Mesendoderm (in vitro differentiated cells): ENCODE results near the gene PAM.

Experiments used
- DNase-seq: peaks from one replicate; pipeline ENCODE4 v3.0.0; 2013
- H2AK5ac ChIP-seq: 2 replicates; pipeline ENCODE4 v1.6.1; 2013; ENCODE audit warnings: low read length, inconsistent platforms
- H2BK120ac ChIP-seq: 2 replicates; pipeline ENCODE4 v1.6.1; 2013; ENCODE audit warnings: low read depth, mild to moderate bottlenecking, low read length, moderate library complexity, mixed read lengths
- H2BK15ac ChIP-seq: replicated peaks from 2 replicates; pipeline ENCODE4 v1.6.1; 2013; ENCODE audit warnings: low read depth, mild to moderate bottlenecking, moderate library complexity
- H2BK5ac ChIP-seq: 2 replicates; pipeline ENCODE4 v1.6.1; 2013; ENCODE audit warnings: low read length, inconsistent platforms
- H3K18ac ChIP-seq: 2 replicates; pipeline ENCODE4 v1.6.1; 2013; ENCODE audit warnings: mild to moderate bottlenecking, low read length, mixed read lengths
- H3K23ac ChIP-seq: one replicate; pipeline ENCODE4 v1.6.1; 2013; ENCODE audit warnings: low read length
- H3K27ac ChIP-seq: 2 replicates; pipeline ENCODE4 v1.5.1; 2013; ENCODE audit warnings: low read depth, mild to moderate bottlenecking, inconsistent platforms, low read length, moderate library complexity
- H3K27me3 ChIP-seq: 2 replicates; pipeline ENCODE4 v1.6.1; 2013; ENCODE audit warnings: low read length, control low read depth, mild to moderate bottlenecking, inconsistent platforms; ENCODE audit not compliant: insufficient read depth, poor library complexity
- H3K36me3 ChIP-seq: 2 replicates; pipeline ENCODE4 v1.6.1; 2013; ENCODE audit warnings: low read length, inconsistent platforms; ENCODE audit not compliant: control insufficient read depth, insufficient read depth
- H3K4ac ChIP-seq: one replicate; pipeline ENCODE4 v1.6.1; 2013; ENCODE audit warnings: low read depth, mild to moderate bottlenecking, low read length, moderate library complexity
- H3K4me1 ChIP-seq: 2 replicates; pipeline ENCODE4 v1.6.1; 2013; ENCODE audit warnings: low read depth, low read length, inconsistent platforms; ENCODE audit not compliant: control insufficient read depth
- H3K4me2 ChIP-seq: 2 replicates; pipeline ENCODE4 v1.6.1; 2013; ENCODE audit warnings: low read length
- H3K4me3 ChIP-seq: 2 replicates; pipeline ENCODE4 v1.5.1; 2013; ENCODE audit warnings: mild to moderate bottlenecking, low read length
- H3K56ac ChIP-seq: one replicate; pipeline ENCODE4 v1.6.1; 2013; ENCODE audit warnings: low read length
- H3K79me1 ChIP-seq: 2 replicates; pipeline ENCODE4 v1.6.1; 2013; ENCODE audit warnings: low read length, inconsistent platforms
- H3K79me2 ChIP-seq: 2 replicates; pipeline ENCODE4 v1.6.1; 2013; ENCODE audit warnings: mild to moderate bottlenecking, low read length; ENCODE audit not compliant: control insufficient read depth, insufficient read depth
- H3K9ac ChIP-seq: 2 replicates; pipeline ENCODE4 v1.6.1; 2013; ENCODE audit warnings: low read length, inconsistent platforms
- H4K5ac ChIP-seq: one replicate; pipeline ENCODE4 v1.6.1; 2013; ENCODE audit warnings: low read length
- H4K8ac ChIP-seq: one replicate; pipeline ENCODE4 v1.6.1; 2013; ENCODE audit warnings: low read depth, mild to moderate bottlenecking, control low read depth, low read length, moderate library complexity
- WGBS: extraction: QIAGEN DNeasy Blood & Tissue Kit; methylation state at CpG from one replicate; pipeline ENCODE4 v1.1.7; 2013; ENCODE audit warnings: low lambda C conversion rate, missing lambda C conversion rate; ENCODE audit not compliant: insufficient coverage; ENCODE audit errors: extremely low coverage; 5-methylcytosine and 5-hydroxymethylcytosine counted together

PAM gene

GRCh38 chr5:102811972-102812371 is 56.9 kb downstream of the PAM start:
- DNase-seq, result no peak
- Histone ChIP-seq H2BK5ac (no peak overlapping the region), H4K5ac (no peak overlapping the region), H3K27ac (no peak overlapping the region), H3K56ac (no peak overlapping the region), H3K4me1 (peaks cover 4% of the 10 kb centered on the region), H3K23ac (no peak overlapping the region), H3K79me2 (no peaks in the 10 kb centered on the region), H4K8ac (no peak overlapping the region), H2AK5ac (no peak overlapping the region), H3K36me3 (no peaks in the 10 kb centered on the region), H3K4me2 (no peak overlapping the region), H3K4ac (no peak overlapping the region), H3K27me3 (no peaks in the 10 kb centered on the region), H3K79me1 (no peaks in the 10 kb centered on the region), H2BK120ac (no peak overlapping the region), H3K4me3 (no peak overlapping the region), H3K18ac (no peak overlapping the region), H3K9ac (no peak overlapping the region), H2BK15ac (no peak overlapping the region)
- no CpG with 5 or more reads among the region's 2 CpGs for WGBS

GRCh38 chr5:102813740-102814139 is 58.6 kb downstream of the PAM start:
- no peaks in the 10 kb centered on the region for H3K79me1 ChIP-seq
- no CpG with 5 or more reads among the region's 1 CpG for WGBS
- H4K8ac ChIP-seq, result no peak overlapping the region
- H2BK120ac ChIP-seq, result no peak overlapping the region
- no peak overlapping the region for H2BK15ac ChIP-seq
- H3K27ac ChIP-seq, result no peak overlapping the region
- no peak overlapping the region for H3K4me2 ChIP-seq
- no peak overlapping the region for H3K56ac ChIP-seq
- DNase-seq, result no peak
- H3K4me3 ChIP-seq, result no peak overlapping the region
- H3K4me1 ChIP-seq, result peaks cover 2% of the 10 kb centered on the region
- no peak overlapping the region for H3K23ac ChIP-seq
- no peak overlapping the region for H4K5ac ChIP-seq
- no peak overlapping the region for H2AK5ac ChIP-seq
- no peaks in the 10 kb centered on the region for H3K79me2 ChIP-seq
- H3K9ac ChIP-seq, result no peak overlapping the region
- no peak overlapping the region for H3K4ac ChIP-seq
- H3K18ac ChIP-seq, result peak overlapping the region; percentile 68
- no peaks in the 10 kb centered on the region for H3K27me3 ChIP-seq
- no peak overlapping the region for H2BK5ac ChIP-seq
- no peaks in the 10 kb centered on the region for H3K36me3 ChIP-seq

- Histone ChIP-seq H3K4ac (no peak overlapping the region), H3K27me3 (no peaks in the 10 kb centered on the region), H3K27ac (no peak overlapping the region), H2BK5ac (no peak overlapping the region), H3K18ac (no peak overlapping the region), H3K4me1 (peaks cover 2% of the 10 kb centered on the region), H3K23ac (no peak overlapping the region), H3K79me1 (no peaks in the 10 kb centered on the region), H3K36me3 (no peaks in the 10 kb centered on the region), H2BK15ac (no peak overlapping the region), H2BK120ac (no peak overlapping the region), H4K8ac (no peak overlapping the region), H2AK5ac (no peak overlapping the region), H3K9ac (no peak overlapping the region), H3K4me2 (no peak overlapping the region), H3K79me2 (no peaks in the 10 kb centered on the region), H4K5ac (no peak overlapping the region), H3K4me3 (no peak overlapping the region), H3K56ac (no peak overlapping the region)
- no peak for DNase-seq
- 100% methylated on average over 1 of the region's 4 CpGs for WGBS
These were observed 60.0 kb downstream of the PAM start for GRCh38 chr5:102815084-102815483.

- Histone ChIP-seq H4K8ac (no peak overlapping the region), H3K4me1 (peaks cover 2% of the 10 kb centered on the region), H3K56ac (no peak overlapping the region), H2BK120ac (no peak overlapping the region), H3K4me3 (no peak overlapping the region), H3K4me2 (no peak overlapping the region), H2AK5ac (no peak overlapping the region), H3K23ac (no peak overlapping the region), H3K27me3 (no peaks in the 10 kb centered on the region), H3K79me2 (no peaks in the 10 kb centered on the region), H3K79me1 (no peaks in the 10 kb centered on the region), H4K5ac (no peak overlapping the region), H3K18ac (no peak overlapping the region), H3K4ac (no peak overlapping the region), H3K36me3 (no peaks in the 10 kb centered on the region), H2BK15ac (no peak overlapping the region), H2BK5ac (no peak overlapping the region), H3K27ac (no peak overlapping the region), H3K9ac (no peak overlapping the region)
- DNase-seq, result no peak
- WGBS, result no CpG with 5 or more reads among the region's 3 CpGs
These were observed 60.6 kb downstream of the PAM start for GRCh38 chr5:102815540-102816332.

GRCh38 chr5:102818345-102818744 is 63.2 kb downstream of the PAM start:
- no peak overlapping the region for H2BK120ac ChIP-seq
- no peaks in the 10 kb centered on the region for H3K36me3 ChIP-seq
- DNase-seq, result no peak
- no peak overlapping the region for H4K5ac ChIP-seq
- H3K4me1 ChIP-seq, result peaks cover 2% of the 10 kb centered on the region
- no peaks in the 10 kb centered on the region for H3K79me1 ChIP-seq
- no peak overlapping the region for H4K8ac ChIP-seq
- no peak overlapping the region for H3K56ac ChIP-seq
- no peak overlapping the region for H3K4ac ChIP-seq
- no peak overlapping the region for H3K4me3 ChIP-seq
- no peak overlapping the region for H3K9ac ChIP-seq
- no peak overlapping the region for H3K23ac ChIP-seq
- WGBS, result no CpG with 5 or more reads among the region's 1 CpG
- no peak overlapping the region for H2BK15ac ChIP-seq
- H3K18ac ChIP-seq, result no peak overlapping the region
- no peak overlapping the region for H3K27ac ChIP-seq
- H2BK5ac ChIP-seq, result no peak overlapping the region
- no peaks in the 10 kb centered on the region for H3K79me2 ChIP-seq
- no peak overlapping the region for H2AK5ac ChIP-seq
- H3K27me3 ChIP-seq, result no peaks in the 10 kb centered on the region
- no peak overlapping the region for H3K4me2 ChIP-seq

- 100% methylated on average over 1 of the region's 5 CpGs for WGBS
- H3K27me3 ChIP-seq, result no peaks in the 10 kb centered on the region
- no peak overlapping the region for H2AK5ac ChIP-seq
- no peak for DNase-seq
- H3K56ac ChIP-seq, result no peak overlapping the region
- no peak overlapping the region for H3K4ac ChIP-seq
- no peaks in the 10 kb centered on the region for H3K36me3 ChIP-seq
- H3K27ac ChIP-seq, result no peak overlapping the region
- no peaks in the 10 kb centered on the region for H3K79me1 ChIP-seq
- no peaks in the 10 kb centered on the region for H3K79me2 ChIP-seq
- H2BK15ac ChIP-seq, result no peak overlapping the region
- no peak overlapping the region for H4K5ac ChIP-seq
- peaks cover 2% of the 10 kb centered on the region for H3K4me1 ChIP-seq
- H3K18ac ChIP-seq, result no peak overlapping the region
- no peak overlapping the region for H3K23ac ChIP-seq
- no peak overlapping the region for H3K9ac ChIP-seq
- H2BK120ac ChIP-seq, result no peak overlapping the region
- no peak overlapping the region for H3K4me3 ChIP-seq
- H4K8ac ChIP-seq, result no peak overlapping the region
- no peak overlapping the region for H3K4me2 ChIP-seq
- no peak overlapping the region for H2BK5ac ChIP-seq
These were observed 63.8 kb downstream of the PAM start for GRCh38 chr5:102818934-102819333.
